Stimulated activated CD4-positive, alpha-beta T cell treated with anti-CD3 and anti-CD28 coated beads, Interleukin-1b, Interleukin-23, amount 100 ng/mL, for 4 hours (primary cell): Measurements from ENCODE around the gene PRKCH.
A peak's percentile ranks its signal among the peaks of the same experiment; 100 is the strongest.
"Not testable (repeated sequence)": the region's sequence is repeated elsewhere in the genome, so short reads cannot be mapped to it uniquely, and the experiment has no call there.

Experiments used
- DNase-seq, 2 donors: peaks; one replicate each; pipeline ENCODE4 v3.0.0-alpha.2; 2020; ENCODE audit warnings: low read depth in 2 of 2

The PRKCH gene

GRCh38 chr14:61454545-61454944 lies 133.2 kb downstream of the PRKCH start:
- DNase-seq, result no peak

- no peak for DNase-seq
Measured at GRCh38 chr14:61455351-61455750, 134.0 kb downstream of the PRKCH start.

GRCh38 chr14:61456720-61457119 lies 135.3 kb downstream of the PRKCH start:
- DNase-seq, result peak; percentile 66 to 91

GRCh38 chr14:61458766-61459165 lies 137.4 kb downstream of the PRKCH start:
- no peak for DNase-seq

GRCh38 chr14:61459229-61459628 lies 137.8 kb downstream of the PRKCH start:
- DNase-seq, result no peak

GRCh38 chr14:61460063-61460462 lies 138.7 kb downstream of the PRKCH start:
- DNase-seq, result no peak

- no peak for DNase-seq
Measured at GRCh38 chr14:61460718-61461611, 139.6 kb downstream of the PRKCH start.

GRCh38 chr14:61461808-61462275 lies 140.5 kb downstream of the PRKCH start:
- no peak for DNase-seq

- no peak for DNase-seq
Measured at GRCh38 chr14:61462566-61463193, 141.3 kb downstream of the PRKCH start.

GRCh38 chr14:61463664-61464285 lies 142.4 kb downstream of the PRKCH start:
- no peak for DNase-seq

GRCh38 chr14:61464539-61465320 lies 143.4 kb downstream of the PRKCH start:
- not testable (repeated sequence) for DNase-seq

GRCh38 chr14:61466249-61466904 lies 145.0 kb downstream of the PRKCH start:
- no peak for DNase-seq

GRCh38 chr14:61466905-61467280 lies 145.5 kb downstream of the PRKCH start:
- DNase-seq, result no peak

GRCh38 chr14:61467296-61467695 lies 145.9 kb downstream of the PRKCH start:
- no peak for DNase-seq

GRCh38 chr14:61468063-61468825 lies 146.9 kb downstream of the PRKCH start:
- DNase-seq, result no peak

GRCh38 chr14:61469781-61470180 lies 148.4 kb downstream of the PRKCH start:
- no peak for DNase-seq

- no peak for DNase-seq
Measured at GRCh38 chr14:61470261-61470960, 149.0 kb downstream of the PRKCH start.

- no peak for DNase-seq
Measured at GRCh38 chr14:61470961-61471293, 149.5 kb downstream of the PRKCH start.

- no peak for DNase-seq
Measured at GRCh38 chr14:61471297-61472005, 150.1 kb downstream of the PRKCH start.
